ENCODE measurements around the gene ZDHHC11B.
"Not testable (repeated sequence)": the region's sequence is repeated elsewhere in the genome, so short reads cannot be mapped to it uniquely, and the experiment has no call there.

GRCh38 chr5:751992-752391 lies 32.5 kb downstream of the ZDHHC11B start:
- not testable (repeated sequence) for TF ChIP-seq CTCF (conservative IDR thresholded peaks at IDR 0.05 in 1 of 2, IDR thresholded peaks at IDR 0.05 in 1 of 2; ENCODE audit: low read depth in 1 of 2, low read length in 2 of 2); EZH2 (IDR thresholded peaks at IDR 0.05; ENCODE audit: low read length, missing control alignments)
